Dendritic cell treated with granulocyte-macrophage colony-stimulating factor and Interleukin-4, amounts not matched to agents 40 ng/mL and 50 ng/mL, for 4 days (primary cell): ENCODE measurements around the gene GSE1.
A peak's percentile ranks its signal among the peaks of the same experiment; 100 is the strongest.

Experiments
- H3K27ac Mint-ChIP-seq: one replicate; pipeline ENCODE4 v1.8.0; 2022; ENCODE audit warnings: mild to moderate bottlenecking, mixed read lengths
- H3K27me3 Mint-ChIP-seq: one replicate; pipeline ENCODE4 v1.8.0; 2022; ENCODE audit warnings: mild to moderate bottlenecking, mixed read lengths
- H3K36me3 Mint-ChIP-seq: one replicate; pipeline ENCODE4 v1.8.0; 2022; ENCODE audit warnings: low read depth, mixed read lengths
- H3K4me1 Mint-ChIP-seq: one replicate; pipeline ENCODE4 v1.8.0; 2022; ENCODE audit warnings: low read depth, mixed read lengths
- H3K4me3 Mint-ChIP-seq: one replicate; pipeline ENCODE4 v1.8.0; 2022; ENCODE audit warnings: mild to moderate bottlenecking, moderate library complexity, mixed read lengths
- H3K9me3 Mint-ChIP-seq: one replicate; pipeline ENCODE4 v1.8.0; 2022; ENCODE audit warnings: mixed read lengths
- intact Hi-C: fragments of 100-400 bp; cut with micrococcal nuclease; formaldehyde crosslinking; loops from one replicate; pipeline ENCODE4 v1.15.0; 2022

GSE1 gene

GRCh38 chr16:85619101-85619891, 6.2 kb downstream of the GSE1 start:
- H3K27ac Mint-ChIP-seq: no peak overlapping the region
- H3K4me1 Mint-ChIP-seq: peaks cover 76% of the 10 kb centered on the region
- peaks cover 64% of the 10 kb centered on the region for H3K36me3 Mint-ChIP-seq
- intact Hi-C loops: loop anchor here (10.0 kb wide), 1 partner anchor 314 kb away; no protein-coding TSS in a partner anchor
- H3K4me3 Mint-ChIP-seq: no peak overlapping the region
- H3K9me3 Mint-ChIP-seq: no peaks in the 10 kb centered on the region
- no peaks in the 10 kb centered on the region for H3K27me3 Mint-ChIP-seq

- H3K4me1 Mint-ChIP-seq: peaks cover 83% of the 10 kb centered on the region
- no peaks in the 10 kb centered on the region for H3K27me3 Mint-ChIP-seq
- no peak overlapping the region for H3K27ac Mint-ChIP-seq
- no peaks in the 10 kb centered on the region for H3K9me3 Mint-ChIP-seq
- H3K4me3 Mint-ChIP-seq: no peak overlapping the region
- H3K36me3 Mint-ChIP-seq: peaks cover 75% of the 10 kb centered on the region
- intact Hi-C loops: no loop called here
Measured at GRCh38 chr16:85620374-85620773, 7.3 kb downstream of the GSE1 start.

- Mint-ChIP-seq H3K27ac (no peak overlapping the region), H3K9me3 (no peaks in the 10 kb centered on the region), H3K27me3 (no peaks in the 10 kb centered on the region), H3K4me3 (no peak overlapping the region), H3K4me1 (peaks cover 82% of the 10 kb centered on the region), H3K36me3 (peaks cover 87% of the 10 kb centered on the region)
- intact Hi-C loops: no loop called here
Measured at GRCh38 chr16:85621698-85622428, 8.7 kb downstream of the GSE1 start.

- peaks cover 86% of the 10 kb centered on the region for H3K36me3 Mint-ChIP-seq
- H3K27me3 Mint-ChIP-seq: no peaks in the 10 kb centered on the region
- peaks cover 74% of the 10 kb centered on the region for H3K4me1 Mint-ChIP-seq
- no peaks in the 10 kb centered on the region for H3K9me3 Mint-ChIP-seq
- intact Hi-C loops: no loop called here
- no peak overlapping the region for H3K27ac Mint-ChIP-seq
- H3K4me3 Mint-ChIP-seq: no peak overlapping the region
Measured at GRCh38 chr16:85622683-85623082, 9.6 kb downstream of the GSE1 start.

GRCh38 chr16:85623250-85623649, 10.1 kb downstream of the GSE1 start:
- Mint-ChIP-seq H3K4me1 (peaks cover 69% of the 10 kb centered on the region), H3K36me3 (peaks cover 86% of the 10 kb centered on the region), H3K27me3 (no peaks in the 10 kb centered on the region), H3K9me3 (no peaks in the 10 kb centered on the region), H3K27ac (peak overlapping the region; percentile 17), H3K4me3 (no peak overlapping the region)
- intact Hi-C loops: no loop called here

GRCh38 chr16:85623997-85624601, 11.0 kb downstream of the GSE1 start:
- H3K4me3 Mint-ChIP-seq: no peak overlapping the region
- H3K4me1 Mint-ChIP-seq: peaks cover 69% of the 10 kb centered on the region
- H3K9me3 Mint-ChIP-seq: peaks cover 8% of the 10 kb centered on the region
- peak overlapping the region; percentile 17 for H3K27ac Mint-ChIP-seq
- intact Hi-C loops: no loop called here
- H3K36me3 Mint-ChIP-seq: peaks cover 86% of the 10 kb centered on the region
- H3K27me3 Mint-ChIP-seq: no peaks in the 10 kb centered on the region

GRCh38 chr16:85624646-85625045, 11.5 kb downstream of the GSE1 start:
- Mint-ChIP-seq H3K4me3 (no peak overlapping the region), H3K4me1 (peaks cover 71% of the 10 kb centered on the region), H3K27ac (no peak overlapping the region), H3K9me3 (peaks cover 14% of the 10 kb centered on the region), H3K27me3 (no peaks in the 10 kb centered on the region), H3K36me3 (peaks cover 89% of the 10 kb centered on the region)
- intact Hi-C loops: no loop called here

GRCh38 chr16:85625053-85625452, 11.9 kb downstream of the GSE1 start:
- Mint-ChIP-seq H3K4me1 (peaks cover 71% of the 10 kb centered on the region), H3K27ac (no peak overlapping the region), H3K36me3 (peaks cover 93% of the 10 kb centered on the region), H3K4me3 (no peak overlapping the region), H3K27me3 (no peaks in the 10 kb centered on the region), H3K9me3 (peaks cover 18% of the 10 kb centered on the region)
- intact Hi-C loops: no loop called here

- H3K36me3 Mint-ChIP-seq: peaks cover 93% of the 10 kb centered on the region
- no peak overlapping the region for H3K27ac Mint-ChIP-seq
- H3K27me3 Mint-ChIP-seq: no peaks in the 10 kb centered on the region
- intact Hi-C loops: no loop called here
- peaks cover 69% of the 10 kb centered on the region for H3K4me1 Mint-ChIP-seq
- peaks cover 19% of the 10 kb centered on the region for H3K9me3 Mint-ChIP-seq
- no peak overlapping the region for H3K4me3 Mint-ChIP-seq
Measured at GRCh38 chr16:85625485-85626117, 12.5 kb downstream of the GSE1 start.

- Mint-ChIP-seq H3K4me3 (no peak overlapping the region), H3K9me3 (peaks cover 19% of the 10 kb centered on the region), H3K27me3 (no peaks in the 10 kb centered on the region), H3K27ac (no peak overlapping the region), H3K36me3 (peaks cover 93% of the 10 kb centered on the region), H3K4me1 (peaks cover 67% of the 10 kb centered on the region)
- intact Hi-C loops: no loop called here
Measured at GRCh38 chr16:85626191-85626981, 13.3 kb downstream of the GSE1 start.

GRCh38 chr16:85627089-85627488, 14.0 kb downstream of the GSE1 start:
- no peaks in the 10 kb centered on the region for H3K27me3 Mint-ChIP-seq
- no peak overlapping the region for H3K4me3 Mint-ChIP-seq
- H3K27ac Mint-ChIP-seq: no peak overlapping the region
- H3K4me1 Mint-ChIP-seq: peaks cover 60% of the 10 kb centered on the region
- peaks cover 19% of the 10 kb centered on the region for H3K9me3 Mint-ChIP-seq
- peaks cover 93% of the 10 kb centered on the region for H3K36me3 Mint-ChIP-seq
- intact Hi-C loops: no loop called here

- no peak overlapping the region for H3K4me3 Mint-ChIP-seq
- H3K27ac Mint-ChIP-seq: no peak overlapping the region
Measured at GRCh38 chr16:85627526-85628264, 14.6 kb downstream of the GSE1 start.

GRCh38 chr16:85628265-85628556, 15.1 kb downstream of the GSE1 start:
- Mint-ChIP-seq H3K36me3 (peaks cover 95% of the 10 kb centered on the region), H3K27ac (no peak overlapping the region), H3K9me3 (peaks cover 19% of the 10 kb centered on the region), H3K27me3 (no peaks in the 10 kb centered on the region), H3K4me3 (no peak overlapping the region), H3K4me1 (peaks cover 49% of the 10 kb centered on the region)
- intact Hi-C loops: no loop called here

More at GRCh38 chr16:85627526-85628264, 14.6 kb downstream of the GSE1 start:
- Mint-ChIP-seq H3K4me1 (peaks cover 54% of the 10 kb centered on the region), H3K9me3 (peaks cover 19% of the 10 kb centered on the region), H3K27me3 (no peaks in the 10 kb centered on the region), H3K36me3 (peaks cover 93% of the 10 kb centered on the region)
- intact Hi-C loops: no loop called here
